Cardiac muscle cell (in vitro differentiated cells and primary cell): ENCODE data around the gene GARIN1A. TPM values are rescaled to one million over a fixed set of nuclear protein-coding genes. Genes with fewer than 3 reads are reported as not detected.

Experiments
- DNase-seq, 2 donors: peaks; one replicate each; pipeline versions ENCODE4 v3.0.0 to v3.0.0-alpha.2; 2010 to 2017; ENCODE audit warnings: low read depth in 1 of 2, low spot score in 1 of 2
- H3K27ac ChIP-seq: fragments of 200-600 bp; sonication (generic); 2 replicates; pipeline ENCODE4 v1.5.1; 2016
- H3K27me3 ChIP-seq: fragments of 200-600 bp; sonication (generic); 2 replicates; pipeline ENCODE4 v1.6.0; 2016; ENCODE audit warnings: control low read depth
- H3K36me3 ChIP-seq: fragments of 200-600 bp; sonication (generic); 2 replicates; pipeline ENCODE4 v1.5.1; 2016; ENCODE audit warnings: control low read depth
- H3K4me1 ChIP-seq: fragments of 200-600 bp; sonication (generic); 2 replicates; pipeline ENCODE4 v1.8.1; 2017; ENCODE audit warnings: low read depth, mild to moderate bottlenecking, mixed run types
- H3K4me3 ChIP-seq: fragments of 200-600 bp; sonication (generic); 2 replicates; pipeline ENCODE4 v1.5.1; 2016; ENCODE audit warnings: mild to moderate bottlenecking
- H3K9me3 ChIP-seq: fragments of 200-600 bp; sonication (generic); 2 replicates; pipeline ENCODE4 v1.5.1; 2017; ENCODE audit warnings: low read depth, mild to moderate bottlenecking, control low read depth
- CTCF ChIP-seq: IDR thresholded peaks from 2 replicates; pipeline ENCODE4 v1.5.1; 2012; ENCODE audit warnings: low read depth, mild to moderate bottlenecking, low read length
- polyA plus RNA-seq: library from polyadenylated mRNA; unstranded; fragments of >200 nt; fragmentation: Nextera tagmentation; extraction: Ambion mirVana; gene quantifications from 2 replicates; pipeline ENCODE4 v1.2.1, GENCODE V29; 2016
- total RNA-seq: library from RNA; depleted of rRNA; stranded (reverse); fragments of >200 nt; gene quantifications from 2 replicates; pipeline ENCODE4 v1.2.3, GENCODE V29; 2016

The GARIN1A gene
- total and polyA plus RNA-seq, 2 experiments from 2014 or later, result 0.45 to 0.83 TPM

GRCh38 chr7:128703609-128704241 is 31.6 kb downstream of the GARIN1A start:
- H3K4me3 ChIP-seq, result no peak overlapping the region
- no peaks in the 10 kb centered on the region for H3K9me3 ChIP-seq
- H3K27ac ChIP-seq, result no peak overlapping the region

GRCh38 chr7:128705891-128706333 is 33.8 kb downstream of the GARIN1A start:
- H3K27me3 ChIP-seq, result no peaks in the 10 kb centered on the region
- no peaks in the 10 kb centered on the region for H3K36me3 ChIP-seq
- H3K4me1 ChIP-seq, result no peaks in the 10 kb centered on the region
- peak in 1 of 2 donors; percentile 81 for DNase-seq
- no peak overlapping the region for H3K27ac ChIP-seq
- no peak for TF ChIP-seq CTCF
- H3K9me3 ChIP-seq, result no peaks in the 10 kb centered on the region
- no peak overlapping the region for H3K4me3 ChIP-seq

More at GRCh38 chr7:128703609-128704241, 31.6 kb downstream of the GARIN1A start:
- no peaks in the 10 kb centered on the region for H3K4me1 ChIP-seq
- no peaks in the 10 kb centered on the region for H3K27me3 ChIP-seq
- DNase-seq, result no peak
- H3K36me3 ChIP-seq, result no peaks in the 10 kb centered on the region
- TF ChIP-seq CTCF, result no peak

DNA sequence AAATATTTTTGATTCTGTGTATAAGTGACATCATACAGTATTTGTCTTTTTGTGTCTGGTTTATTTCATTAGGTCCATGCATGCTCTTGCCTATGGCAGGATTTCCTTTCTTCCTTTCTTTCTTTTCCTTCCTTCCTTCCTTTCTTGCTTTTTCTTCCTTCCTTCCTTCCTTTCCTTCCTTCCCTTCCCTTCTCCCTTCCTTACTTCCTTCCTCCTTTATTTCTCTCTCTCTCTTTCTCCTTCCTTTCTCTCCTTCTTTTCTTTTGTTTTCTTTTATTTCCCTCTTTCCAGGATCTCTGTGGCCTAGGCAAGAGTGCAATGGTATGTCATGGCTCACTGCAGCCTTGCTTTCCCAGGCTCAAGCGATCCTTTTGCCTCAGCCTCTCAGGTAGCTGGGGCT is 35.7 kb downstream of the GARIN1A start:
- Histone ChIP-seq H3K27ac (no peak overlapping the region), H3K4me3 (no peak overlapping the region), H3K9me3 (no peaks in the 10 kb centered on the region), H3K36me3 (no peaks in the 10 kb centered on the region), H3K4me1 (no peaks in the 10 kb centered on the region), H3K27me3 (no peaks in the 10 kb centered on the region)
- no peak for TF ChIP-seq CTCF
- DNase-seq, result no peak

GRCh38 chr7:128708235-128708634 is 36.1 kb downstream of the GARIN1A start:
- H3K9me3 ChIP-seq, result no peaks in the 10 kb centered on the region
- no peaks in the 10 kb centered on the region for H3K4me1 ChIP-seq
- no peak for DNase-seq
- no peaks in the 10 kb centered on the region for H3K36me3 ChIP-seq
- H3K27me3 ChIP-seq, result no peaks in the 10 kb centered on the region
- H3K27ac ChIP-seq, result no peak overlapping the region
- no peak overlapping the region for H3K4me3 ChIP-seq
- no peak for TF ChIP-seq CTCF

GRCh38 chr7:128708824-128709223 is 36.7 kb downstream of the GARIN1A start:
- no peak overlapping the region for H3K4me3 ChIP-seq
- no peak for DNase-seq
- no peak for TF ChIP-seq CTCF

GRCh38 chr7:128710481-128710880 is 38.4 kb downstream of the GARIN1A start:
- peak in 1 of 2 donors; percentile 81 for DNase-seq
- Histone ChIP-seq H3K36me3 (no peaks in the 10 kb centered on the region), H3K27ac (no peak overlapping the region), H3K4me1 (no peaks in the 10 kb centered on the region), H3K9me3 (no peaks in the 10 kb centered on the region), H3K27me3 (no peaks in the 10 kb centered on the region), H3K4me3 (no peak overlapping the region)
- no peak for TF ChIP-seq CTCF

More at GRCh38 chr7:128708824-128709223, 36.7 kb downstream of the GARIN1A start:
- H3K27me3 ChIP-seq, result no peaks in the 10 kb centered on the region
- no peaks in the 10 kb centered on the region for H3K9me3 ChIP-seq
- no peaks in the 10 kb centered on the region for H3K36me3 ChIP-seq
- H3K4me1 ChIP-seq, result no peaks in the 10 kb centered on the region
- no peak overlapping the region for H3K27ac ChIP-seq
